ENCODE data around the gene KLC4.

Gene KLC4

DNA sequence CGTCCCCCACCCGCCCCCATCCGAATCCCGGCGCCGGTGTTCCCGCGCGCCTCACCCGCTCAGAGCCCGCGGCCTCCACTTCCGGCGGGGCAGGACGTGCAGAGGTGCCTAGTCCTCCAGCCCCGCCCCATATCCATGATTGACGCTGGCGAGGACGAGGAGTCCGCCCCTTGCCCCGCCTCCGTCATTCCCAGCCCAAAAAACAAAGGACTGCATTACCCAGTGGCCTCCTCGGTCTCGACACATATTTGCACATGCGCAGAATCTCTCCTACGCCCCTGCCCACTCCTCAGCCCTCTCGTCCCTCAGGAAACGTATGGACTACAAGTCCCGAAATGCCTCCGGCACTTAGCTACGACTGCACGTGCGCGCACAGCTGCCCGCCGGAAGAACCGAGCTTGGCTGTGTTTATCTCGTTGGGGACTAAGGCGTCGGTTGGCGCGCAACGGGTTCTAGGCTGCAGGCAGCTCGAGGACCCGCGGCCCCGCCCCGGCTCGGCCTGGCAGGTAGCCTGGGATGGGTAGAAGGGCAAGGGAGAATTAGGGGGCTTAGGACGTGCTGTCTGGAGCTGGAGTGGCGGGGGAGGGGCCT is 45.5 kb upstream of the KLC4 start, which contains the start of the genes KLHDC3 and MEA1:
Gene KLHDC3, plus strand, starts transcription at position 407 of the 591 bp plus-strand sequence. CDS start 2,944 bp downstream, outside the sequence.
Gene MEA1, minus strand, starts transcription at position 104 of the 591 bp plus-strand sequence. CDS start 133 bp downstream, outside the sequence.
- Histone ChIP-seq H3K79me2 (peaks cover 34% of the 10 kb centered on the region), H3K27ac (peak within 1 kb of the TSS; percentile 72), H3K36me3 (ENCODE audit: control insufficient read depth, insufficient read depth, low read length) (no peaks in the 10 kb centered on the region), H3K4me3 (ENCODE audit: low read depth, low read length) (peak within 1 kb of the TSS; percentile 79), H2AFZ (peak within 1 kb of the TSS; percentile 97), H3K4me1 (peaks cover 18% of the 10 kb centered on the region), H3K27me3 (ENCODE audit: control insufficient read depth, insufficient read depth, low read length) (no peaks in the 10 kb centered on the region), H3K9me3 (ENCODE audit: control insufficient read depth, low read length) (no peaks in the 10 kb centered on the region), H3K4me2 (ENCODE audit: low read length) (peak within 1 kb of the TSS; percentile 81), H3K9ac (peak within 1 kb of the TSS; percentile 54)
- TF ChIP-seq, protein P1, sequence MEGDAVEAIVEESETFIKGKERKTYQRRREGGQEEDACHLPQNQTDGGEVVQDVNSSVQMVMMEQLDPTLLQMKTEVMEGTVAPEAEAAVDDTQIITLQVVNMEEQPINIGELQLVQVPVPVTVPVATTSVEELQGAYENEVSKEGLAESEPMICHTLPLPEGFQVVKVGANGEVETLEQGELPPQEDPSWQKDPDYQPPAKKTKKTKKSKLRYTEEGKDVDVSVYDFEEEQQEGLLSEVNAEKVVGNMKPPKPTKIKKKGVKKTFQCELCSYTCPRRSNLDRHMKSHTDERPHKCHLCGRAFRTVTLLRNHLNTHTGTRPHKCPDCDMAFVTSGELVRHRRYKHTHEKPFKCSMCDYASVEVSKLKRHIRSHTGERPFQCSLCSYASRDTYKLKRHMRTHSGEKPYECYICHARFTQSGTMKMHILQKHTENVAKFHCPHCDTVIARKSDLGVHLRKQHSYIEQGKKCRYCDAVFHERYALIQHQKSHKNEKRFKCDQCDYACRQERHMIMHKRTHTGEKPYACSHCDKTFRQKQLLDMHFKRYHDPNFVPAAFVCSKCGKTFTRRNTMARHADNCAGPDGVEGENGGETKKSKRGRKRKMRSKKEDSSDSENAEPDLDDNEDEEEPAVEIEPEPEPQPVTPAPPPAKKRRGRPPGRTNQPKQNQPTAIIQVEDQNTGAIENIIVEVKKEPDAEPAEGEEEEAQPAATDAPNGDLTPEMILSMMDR (IDR thresholded peaks at IDR 0.05), result no peak

DNA sequence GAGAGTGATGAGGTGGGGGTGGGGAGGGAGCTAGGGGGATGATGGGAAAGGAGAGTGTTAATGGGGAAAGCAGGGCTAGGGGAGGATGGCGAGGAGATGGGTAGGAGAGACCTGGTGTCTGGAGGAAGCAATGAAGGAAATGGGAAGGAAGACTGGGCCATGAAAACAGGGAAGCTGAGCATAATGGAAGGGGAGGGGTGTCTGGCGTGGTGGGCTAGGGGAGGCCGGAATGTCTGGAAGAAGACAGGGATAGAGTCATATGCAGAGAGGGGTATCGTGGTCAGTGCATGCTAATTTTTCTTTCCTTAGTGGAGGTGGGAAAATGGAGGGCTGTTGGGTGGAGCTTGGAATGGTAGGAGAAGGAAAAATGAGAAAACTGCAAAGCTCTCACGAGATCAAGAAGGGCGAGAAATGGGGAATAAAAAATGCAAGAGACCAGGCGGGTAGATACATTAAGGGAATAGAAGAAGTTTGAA is 45.0 kb upstream of the KLC4 start:
- H3K4me1 ChIP-seq, result peaks cover 18% of the 10 kb centered on the region
- peak overlapping the region; percentile 70 for H3K27ac ChIP-seq

DNA sequence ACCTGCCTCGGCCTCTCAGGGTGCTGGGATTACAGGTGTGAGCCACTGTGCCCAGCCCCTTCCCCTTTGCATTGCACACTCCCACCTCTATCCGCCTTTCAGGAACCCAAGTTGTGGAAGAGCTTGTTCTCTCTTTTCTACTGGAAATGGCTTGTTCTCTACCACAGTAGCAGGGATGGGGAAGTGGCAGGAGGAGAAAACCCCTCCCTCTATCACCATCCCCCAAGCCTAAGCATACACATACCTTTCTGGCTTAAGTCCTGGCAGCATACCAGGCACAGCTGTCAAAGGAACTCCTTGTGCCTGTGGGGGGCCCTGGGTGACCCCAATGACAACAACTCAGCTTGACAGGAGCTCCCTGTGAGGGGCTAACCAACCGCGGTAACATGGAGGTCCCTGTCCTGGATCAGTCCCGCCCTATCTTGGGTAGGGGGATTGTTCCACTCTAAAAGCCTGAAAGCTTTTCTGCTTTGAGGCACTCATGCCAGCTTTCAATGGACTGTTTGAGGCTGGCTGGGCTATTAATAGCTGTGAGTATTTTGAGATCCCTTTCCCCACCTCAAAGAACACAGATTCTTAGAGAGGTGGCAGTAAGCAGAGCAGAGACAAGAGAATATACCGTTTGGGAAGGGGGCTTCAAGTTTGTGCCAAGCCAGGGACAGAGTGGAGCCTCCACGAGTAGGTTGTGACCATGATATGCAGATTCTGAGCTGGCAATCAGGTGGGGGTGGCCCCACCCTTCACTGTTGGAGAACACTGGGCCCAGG is 43.1 kb upstream of the KLC4 start:
- TF ChIP-seq, protein P1 (IDR thresholded peaks at IDR 0.05), result no peak
- Histone ChIP-seq H3K4me3 (ENCODE audit: low read depth, low read length) (no peak overlapping the region), H2AFZ (no peak overlapping the region), H3K27ac (no peak overlapping the region), H3K79me2 (peaks cover 34% of the 10 kb centered on the region), H3K4me1 (peaks cover 23% of the 10 kb centered on the region), H3K4me2 (ENCODE audit: low read length) (peak overlapping the region; percentile 9), H3K27me3 (ENCODE audit: control insufficient read depth, insufficient read depth, low read length) (no peaks in the 10 kb centered on the region), H3K36me3 (ENCODE audit: control insufficient read depth, insufficient read depth, low read length) (no peaks in the 10 kb centered on the region), H3K9ac (no peak overlapping the region), H3K9me3 (ENCODE audit: control insufficient read depth, low read length) (no peaks in the 10 kb centered on the region)

More for the DNA sequence above, 45.0 kb upstream of the KLC4 start:
- Histone ChIP-seq H3K4me3 (ENCODE audit: low read depth, low read length) (peak overlapping the region; percentile 79), H2AFZ (peak overlapping the region; percentile 61), H3K9ac (no peak overlapping the region), H3K36me3 (ENCODE audit: control insufficient read depth, insufficient read depth, low read length) (no peaks in the 10 kb centered on the region), H3K9me3 (ENCODE audit: control insufficient read depth, low read length) (no peaks in the 10 kb centered on the region), H3K79me2 (peaks cover 34% of the 10 kb centered on the region), H3K4me2 (ENCODE audit: low read length) (peak overlapping the region; percentile 77), H3K27me3 (ENCODE audit: control insufficient read depth, insufficient read depth, low read length) (no peaks in the 10 kb centered on the region)
- TF ChIP-seq, protein P1 (IDR thresholded peaks at IDR 0.05), result no peak

DNA sequence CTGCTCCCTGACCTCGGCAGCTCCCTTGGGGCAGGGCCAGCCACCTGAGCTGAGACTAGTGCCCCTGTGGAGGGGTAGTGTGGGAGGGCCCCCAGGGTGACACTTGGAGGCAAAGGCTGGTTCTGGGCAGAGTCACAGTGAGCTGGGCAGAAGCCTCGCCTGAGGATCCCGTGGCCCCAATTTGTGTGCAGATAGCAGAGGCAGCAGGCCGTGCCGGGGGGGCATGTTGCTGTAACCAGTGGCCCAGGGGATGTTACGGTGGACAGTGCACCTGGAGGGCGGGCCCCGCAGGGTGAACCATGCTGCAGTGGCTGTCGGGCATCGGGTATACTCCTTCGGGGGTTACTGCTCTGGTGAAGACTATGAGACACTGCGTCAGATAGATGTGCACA is 42.5 kb upstream of the KLC4 start:
- Histone ChIP-seq H3K27ac (no peak overlapping the region), H3K79me2 (peaks cover 34% of the 10 kb centered on the region), H3K9me3 (ENCODE audit: control insufficient read depth, low read length) (no peaks in the 10 kb centered on the region), H3K4me3 (ENCODE audit: low read depth, low read length) (no peak overlapping the region), H3K9ac (no peak overlapping the region), H3K36me3 (ENCODE audit: control insufficient read depth, insufficient read depth, low read length) (no peaks in the 10 kb centered on the region), H3K27me3 (ENCODE audit: control insufficient read depth, insufficient read depth, low read length) (no peaks in the 10 kb centered on the region), H2AFZ (no peak overlapping the region), H3K4me1 (peaks cover 23% of the 10 kb centered on the region), H3K4me2 (ENCODE audit: low read length) (no peak overlapping the region)
- TF ChIP-seq, protein P1 (IDR thresholded peaks at IDR 0.05), result no peak
